Effector memory CD8-positive, alpha-beta T cell (primary cell): ENCODE measurements around the gene LRPPRC.
"Not testable (repeated sequence)": the region's sequence is repeated elsewhere in the genome, so short reads cannot be mapped to it uniquely, and the experiment has no call there.

Source experiments
- ATAC-seq: fragments of 150-1000 bp; cut with Tn5 transposase; replicated peaks from 2 replicates; pipeline ENCODE4 v1.10.0; 2021; ENCODE audit warnings: mild to moderate bottlenecking, moderate library complexity
- DNase-seq, 3 experiments: peaks; one replicate each; pipeline ENCODE4 v3.0.0; 2021
- H3K27ac Mint-ChIP-seq, 2 donors: one replicate each; pipeline ENCODE4 v1.8.0; 2022; ENCODE audit warnings: mild to moderate bottlenecking in 2 of 2, mixed read lengths in 2 of 2, moderate library complexity in 2 of 2
- H3K27me3 Mint-ChIP-seq, 2 donors: one replicate each; pipeline ENCODE4 v1.8.0; 2022; ENCODE audit warnings: mixed read lengths in 2 of 2
- H3K36me3 Mint-ChIP-seq: one replicate; pipeline ENCODE4 v1.8.0; 2022; ENCODE audit warnings: mild to moderate bottlenecking, moderate library complexity, mixed read lengths; ENCODE audit not compliant: insufficient read depth
- H3K4me1 Mint-ChIP-seq, 2 donors: one replicate each; pipeline ENCODE4 v1.8.0; 2022; ENCODE audit warnings: low read depth in 2 of 2, mixed read lengths in 2 of 2
- H3K4me3 Mint-ChIP-seq, 2 donors: one replicate each; pipeline ENCODE4 v1.8.0; 2022; ENCODE audit warnings: mild to moderate bottlenecking in 2 of 2, mixed read lengths in 2 of 2, moderate library complexity in 2 of 2
- H3K9me3 Mint-ChIP-seq, 2 donors: one replicate each; pipeline ENCODE4 v1.8.0; 2022; ENCODE audit warnings: mixed read lengths in 2 of 2
- total RNA-seq, 9 experiments: gene quantifications; one replicate each; lab custom pipeline; 2026; lab: John Stamatoyannopoulos, UW

The LRPPRC gene
- 141 to 588 (median 210) reads per million in 9 experiments for total RNA-seq

DNA sequence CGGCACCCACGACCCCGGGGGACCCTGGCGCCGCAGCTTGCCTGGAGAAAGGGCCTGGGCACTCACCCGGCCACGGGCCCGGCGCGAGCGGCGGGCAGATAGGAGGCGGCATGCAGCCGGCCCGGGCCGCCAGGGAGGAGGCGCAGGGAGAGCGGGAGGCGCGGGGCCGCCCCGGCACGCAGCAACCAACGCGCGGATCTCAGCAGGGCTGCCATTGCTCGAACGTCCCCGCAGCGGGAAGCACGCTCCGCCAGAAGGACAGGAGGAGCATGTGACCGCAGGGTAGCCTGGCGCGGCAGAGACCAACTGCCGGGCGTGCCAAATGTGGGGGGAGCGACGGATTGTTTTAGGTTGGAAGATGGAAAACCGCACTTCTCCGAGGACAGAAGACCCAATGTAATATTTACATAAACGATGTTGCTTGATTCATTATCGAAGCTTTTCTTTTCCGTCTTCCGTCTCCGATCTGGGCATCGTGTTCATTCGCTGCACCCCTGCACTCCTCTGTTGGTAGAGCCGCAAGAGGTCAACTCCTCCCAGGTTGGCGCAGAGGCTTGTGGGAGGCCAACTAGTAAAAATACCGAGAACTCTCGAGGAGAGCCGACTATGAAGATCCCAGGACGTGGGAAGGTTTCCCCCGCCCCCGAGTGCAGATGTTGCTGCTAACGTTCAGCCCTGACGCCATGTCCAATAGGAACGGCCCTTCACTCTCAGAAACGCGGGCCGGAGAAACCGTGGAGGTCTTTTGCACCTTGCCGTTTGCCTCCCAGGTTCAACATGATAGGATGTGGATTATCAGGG lies at the start of gene LRPPRC:
TSS of gene LRPPRC (minus strand) at position 257 of the 801 bp plus-strand sequence. CDS start at position 215, 42 bp downstream.
- Mint-ChIP-seq H3K36me3 (peaks cover 12% of the 10 kb centered on the region), H3K9me3 (no peaks in the 10 kb centered on the region), H3K4me1 (peaks cover 37 to 38% of the 10 kb centered on the region in 2 donors), H3K4me3 (peak within 1 kb of the TSS; percentile 76 to 92), H3K27me3 (no peaks in the 10 kb centered on the region), H3K27ac (peak within 1 kb of the TSS; percentile 87 to 99)
- peak; percentile 93 for ATAC-seq
- DNase-seq, result peak; percentile 82 to 87 (median 86)

DNA sequence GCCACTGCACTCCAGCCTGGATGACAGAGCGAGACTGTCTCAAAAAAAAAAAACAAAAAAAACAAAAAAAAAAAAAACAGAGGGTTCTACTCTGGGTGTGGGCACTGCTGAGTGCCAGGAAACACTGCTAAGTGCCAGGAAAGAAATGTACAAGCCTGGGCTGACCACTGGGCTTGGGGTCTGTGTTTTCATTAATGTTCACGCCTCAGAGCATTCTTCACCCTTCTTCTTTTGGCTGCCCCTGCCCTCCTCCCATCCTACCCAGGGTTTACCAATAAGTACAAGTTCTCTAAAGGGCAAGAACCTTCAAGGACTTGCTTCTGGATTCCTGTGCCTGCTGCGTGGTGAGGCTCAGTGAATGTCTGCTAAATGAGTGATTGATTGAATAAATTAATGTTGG lies 49.3 kb upstream of the LRPPRC start:
- no peaks in the 10 kb centered on the region for H3K36me3 Mint-ChIP-seq
- H3K4me3 Mint-ChIP-seq, result no peak overlapping the region
- H3K27me3 Mint-ChIP-seq, result peaks cover 7 to 19% of the 10 kb centered on the region in 2 donors
- DNase-seq (no peak), ATAC-seq (no peak)
- H3K4me1 Mint-ChIP-seq, result no peaks in the 10 kb centered on the region
- no peak overlapping the region for H3K27ac Mint-ChIP-seq
- H3K9me3 Mint-ChIP-seq, result no peaks in the 10 kb centered on the region

DNA sequence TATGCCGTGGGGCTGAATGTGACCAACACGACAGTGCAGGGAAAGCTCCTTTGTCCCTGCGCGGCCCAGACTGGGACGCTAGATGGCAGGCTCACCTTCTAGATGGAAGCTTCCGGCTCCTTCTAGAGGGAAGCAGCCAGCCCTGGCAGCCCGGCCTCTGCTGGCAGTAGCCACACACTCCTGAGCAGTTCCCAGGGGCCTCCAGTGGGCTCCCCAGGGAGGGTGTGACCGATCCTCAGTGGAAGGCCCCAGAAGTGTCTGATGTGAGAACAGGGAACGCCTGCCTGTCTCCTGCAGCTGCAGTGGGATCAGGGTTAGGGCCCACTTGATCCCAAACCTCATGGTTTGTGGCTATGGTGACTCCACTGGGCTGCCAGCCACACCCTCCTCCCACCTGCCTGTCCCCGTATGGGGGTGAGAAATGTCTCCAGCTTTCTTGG lies 48.5 kb upstream of the LRPPRC start:
- H3K27ac Mint-ChIP-seq, result no peak overlapping the region

DNA sequence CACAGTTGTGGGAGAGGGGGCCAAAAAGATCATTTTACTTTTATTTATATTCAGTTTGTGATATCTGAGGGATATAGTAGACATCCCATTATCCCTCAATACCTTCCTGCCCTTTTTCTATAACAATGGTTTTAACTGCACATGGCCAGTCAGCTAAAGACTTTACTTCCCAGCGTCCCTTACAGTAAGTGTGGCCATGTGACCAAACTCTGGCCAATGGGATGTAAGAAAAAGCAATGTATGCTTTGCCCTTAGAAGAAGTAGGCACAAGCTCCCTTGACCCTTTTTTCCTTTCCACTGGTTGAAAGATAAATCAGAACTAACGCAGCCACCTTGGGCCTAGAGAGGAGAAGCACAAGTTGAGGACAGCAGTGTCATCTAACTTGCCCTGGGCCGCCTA lies 44.6 kb upstream of the LRPPRC start:
- H3K36me3 Mint-ChIP-seq, result no peaks in the 10 kb centered on the region
- ATAC-seq, result no peak
- H3K27me3 Mint-ChIP-seq, result no peaks in the 10 kb centered on the region
- DNase-seq, result no peak
- no peak overlapping the region for H3K4me3 Mint-ChIP-seq
- H3K9me3 Mint-ChIP-seq, result no peaks in the 10 kb centered on the region
- H3K27ac Mint-ChIP-seq, result no peak overlapping the region
- no peaks in the 10 kb centered on the region for H3K4me1 Mint-ChIP-seq

More for the DNA sequence above, 48.5 kb upstream of the LRPPRC start:
- Mint-ChIP-seq H3K4me3 (no peak overlapping the region), H3K36me3 (no peaks in the 10 kb centered on the region), H3K4me1 (no peaks in the 10 kb centered on the region), H3K27me3 (peaks cover 7 to 19% of the 10 kb centered on the region in 2 donors), H3K9me3 (no peaks in the 10 kb centered on the region)
- ATAC-seq (peak; percentile 100), DNase-seq (peak; percentile 58 to 74 (median 63))

DNA sequence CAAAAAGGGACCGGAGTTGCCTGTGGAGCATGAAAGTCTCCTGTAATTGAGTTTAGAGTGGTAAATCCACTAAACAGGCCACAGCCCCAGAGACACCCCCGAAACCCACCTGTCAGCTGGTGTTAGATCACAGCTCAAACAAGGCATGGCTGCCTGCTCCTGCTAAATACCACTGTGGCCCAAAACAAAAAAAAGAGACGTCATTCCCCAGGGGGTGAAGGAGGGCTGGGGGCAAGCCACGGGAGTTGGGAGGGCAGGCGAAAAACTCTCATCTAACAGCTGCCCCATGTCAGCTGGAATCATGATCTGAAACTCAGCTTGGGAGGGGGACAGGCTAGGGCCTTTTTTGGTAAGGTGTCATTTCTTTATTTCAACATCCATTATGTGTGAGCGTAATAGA lies 42.5 kb upstream of the LRPPRC start:
- ATAC-seq, result no peak
- no peaks in the 10 kb centered on the region for H3K4me1 Mint-ChIP-seq
- DNase-seq, result no peak
- no peaks in the 10 kb centered on the region for H3K36me3 Mint-ChIP-seq
- no peak overlapping the region for H3K4me3 Mint-ChIP-seq
- no peak overlapping the region for H3K27ac Mint-ChIP-seq
- no peaks in the 10 kb centered on the region for H3K27me3 Mint-ChIP-seq
- no peaks in the 10 kb centered on the region for H3K9me3 Mint-ChIP-seq

DNA sequence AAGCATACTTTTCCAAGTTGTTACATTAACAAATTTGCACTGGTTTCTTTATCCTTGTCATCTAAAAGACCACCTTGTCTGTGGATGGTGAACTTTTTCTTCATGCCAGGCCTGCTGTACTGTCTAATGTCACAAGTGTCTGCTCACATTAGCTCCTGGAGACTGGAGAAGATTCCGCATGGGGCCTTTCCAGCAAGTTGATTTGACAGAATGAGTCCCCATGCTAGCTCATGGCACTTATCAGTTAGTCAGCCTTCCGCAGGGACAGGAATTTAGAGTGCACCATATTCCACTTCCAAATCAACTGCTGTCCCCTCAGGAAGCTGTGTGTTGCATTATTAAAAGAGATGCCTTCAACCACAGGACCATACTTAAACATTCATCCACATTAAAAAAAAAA lies 41.4 kb upstream of the LRPPRC start:
- Mint-ChIP-seq H3K4me1 (no peaks in the 10 kb centered on the region), H3K27me3 (peaks cover 0 to 10% of the 10 kb centered on the region in 2 donors), H3K4me3 (no peak overlapping the region), H3K27ac (no peak overlapping the region), H3K36me3 (no peaks in the 10 kb centered on the region), H3K9me3 (no peaks in the 10 kb centered on the region)
- no peak for DNase-seq
- ATAC-seq, result no peak

DNA sequence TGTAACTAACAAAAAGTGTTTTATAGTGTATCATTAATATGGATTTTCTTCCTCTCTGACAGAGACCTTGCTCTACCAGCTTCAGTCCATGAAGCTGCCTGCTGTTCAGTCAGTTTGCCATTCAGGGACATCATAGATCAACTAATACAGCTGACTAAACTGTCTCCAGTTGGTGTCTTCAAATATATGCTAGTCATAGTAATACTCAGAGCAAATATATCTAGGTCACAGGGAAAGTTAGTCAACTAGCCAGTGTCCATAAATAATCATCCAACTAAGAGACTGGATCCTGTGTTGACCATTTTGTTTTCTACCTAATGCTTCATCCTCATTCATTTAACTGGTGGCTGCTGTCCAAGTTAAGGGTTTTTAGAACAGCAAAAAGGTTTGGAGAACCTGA lies 38.2 kb upstream of the LRPPRC start:
- Mint-ChIP-seq H3K4me1 (no peaks in the 10 kb centered on the region), H3K9me3 (no peaks in the 10 kb centered on the region), H3K27ac (no peak overlapping the region), H3K27me3 (peaks cover 15 to 31% of the 10 kb centered on the region in 2 donors), H3K4me3 (no peak overlapping the region), H3K36me3 (no peaks in the 10 kb centered on the region)
- no peak for DNase-seq
- ATAC-seq, result no peak

DNA sequence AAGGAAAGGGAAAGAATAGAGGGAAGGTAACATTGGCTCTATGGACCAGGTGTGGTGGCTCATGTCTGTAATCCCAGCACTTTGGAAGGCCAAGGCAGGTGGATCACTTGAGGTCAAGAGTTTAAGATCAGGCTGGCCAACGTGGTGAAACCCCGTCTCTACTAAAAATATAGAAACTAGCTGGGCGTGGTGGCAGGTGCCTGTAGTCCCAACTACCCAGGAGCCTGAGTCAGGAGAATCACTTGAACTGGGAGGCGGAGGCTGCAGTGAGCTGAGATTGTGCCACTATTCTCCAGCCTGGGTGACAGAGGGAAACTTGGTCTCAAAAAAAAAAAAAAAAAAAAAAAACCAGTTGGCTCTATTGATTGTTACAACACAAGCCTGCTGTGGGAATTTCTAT lies 31.3 kb upstream of the LRPPRC start:
- not testable (repeated sequence) for H3K36me3 Mint-ChIP-seq, H3K4me1 Mint-ChIP-seq, ATAC-seq, DNase-seq, H3K27ac Mint-ChIP-seq, H3K9me3 Mint-ChIP-seq, H3K4me3 Mint-ChIP-seq
- peaks cover 19 to 28% of the 10 kb centered on the region in 2 donors for H3K27me3 Mint-ChIP-seq

DNA sequence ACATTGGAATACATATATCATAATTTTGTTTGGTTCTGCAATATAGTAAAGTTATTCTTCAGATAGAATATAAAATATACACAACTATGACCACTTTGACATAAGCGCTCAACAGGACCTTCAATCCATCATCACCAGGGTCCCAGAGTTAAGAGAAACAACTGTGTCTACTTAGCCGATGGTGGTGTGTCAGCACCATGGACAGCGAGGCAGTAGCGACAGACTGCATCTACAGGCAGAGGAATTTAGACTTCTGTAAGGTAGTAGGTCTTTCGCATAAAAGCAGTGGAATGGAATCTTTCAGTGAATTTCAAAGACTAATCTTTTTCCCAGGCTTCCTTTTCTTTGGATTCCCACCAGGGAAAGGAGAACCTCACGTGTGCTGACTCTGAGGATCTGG lies 20.5 kb upstream of the LRPPRC start:
- peaks cover 31 to 32% of the 10 kb centered on the region in 2 donors for H3K27me3 Mint-ChIP-seq
- H3K4me1 Mint-ChIP-seq, result peaks cover 0 to 2% of the 10 kb centered on the region in 2 donors
- peaks cover 0 to 6% of the 10 kb centered on the region in 2 donors for H3K9me3 Mint-ChIP-seq
- H3K36me3 Mint-ChIP-seq, result no peaks in the 10 kb centered on the region
- ATAC-seq (no peak), DNase-seq (peak in 2 of 3 experiments; percentile 18 to 21)
- no peak overlapping the region for H3K27ac Mint-ChIP-seq
- no peak overlapping the region for H3K4me3 Mint-ChIP-seq

DNA sequence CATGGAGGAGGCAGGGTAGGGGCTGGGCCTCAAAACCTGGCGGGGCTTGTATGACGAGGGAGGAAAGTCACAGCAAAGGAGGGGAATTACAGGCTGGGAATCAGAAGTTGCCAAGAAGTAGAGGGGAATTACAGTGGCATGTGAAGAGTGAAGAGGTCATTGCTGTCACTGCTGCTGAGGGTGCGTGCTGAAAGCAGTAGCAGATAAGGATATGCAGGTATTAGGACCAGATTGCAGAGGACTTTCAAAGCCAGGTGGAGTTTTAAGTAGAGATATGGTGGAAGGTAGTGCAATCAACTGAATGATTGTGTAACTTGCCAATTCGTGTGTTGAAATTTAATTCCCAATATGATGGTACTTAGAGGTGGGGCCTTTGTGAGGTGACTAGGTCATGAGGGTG lies 19.4 kb upstream of the LRPPRC start:
- Mint-ChIP-seq H3K27ac (no peak overlapping the region), H3K9me3 (peaks cover 0 to 6% of the 10 kb centered on the region in 2 donors), H3K4me3 (no peak overlapping the region), H3K36me3 (no peaks in the 10 kb centered on the region), H3K27me3 (peaks cover 36 to 39% of the 10 kb centered on the region in 2 donors), H3K4me1 (peaks cover 0 to 2% of the 10 kb centered on the region in 2 donors)
- ATAC-seq, result no peak
- DNase-seq, result no peak

DNA sequence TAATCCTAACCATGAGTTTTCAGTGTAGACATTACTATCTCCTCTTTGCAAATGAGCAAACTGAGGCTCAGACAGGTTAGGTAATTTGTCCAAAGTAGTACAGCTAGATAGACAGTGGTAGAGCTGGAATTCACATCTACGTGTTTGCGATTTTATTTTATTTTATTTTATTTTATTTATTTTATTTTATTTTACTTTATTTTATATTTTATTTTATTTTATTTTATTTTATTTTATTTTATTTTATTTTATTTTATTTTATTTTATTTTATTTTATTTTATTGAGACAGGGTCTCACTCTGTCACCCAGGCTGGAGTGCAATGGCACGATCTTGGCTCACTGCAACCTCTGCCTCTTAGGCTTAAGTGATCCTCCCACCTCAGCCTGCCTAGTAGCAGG lies 17.4 kb upstream of the LRPPRC start:
- not testable (repeated sequence) for H3K4me3 Mint-ChIP-seq, H3K4me1 Mint-ChIP-seq, H3K9me3 Mint-ChIP-seq, H3K27ac Mint-ChIP-seq, ATAC-seq, H3K36me3 Mint-ChIP-seq, DNase-seq
- H3K27me3 Mint-ChIP-seq, result peaks cover 36 to 47% of the 10 kb centered on the region in 2 donors

DNA sequence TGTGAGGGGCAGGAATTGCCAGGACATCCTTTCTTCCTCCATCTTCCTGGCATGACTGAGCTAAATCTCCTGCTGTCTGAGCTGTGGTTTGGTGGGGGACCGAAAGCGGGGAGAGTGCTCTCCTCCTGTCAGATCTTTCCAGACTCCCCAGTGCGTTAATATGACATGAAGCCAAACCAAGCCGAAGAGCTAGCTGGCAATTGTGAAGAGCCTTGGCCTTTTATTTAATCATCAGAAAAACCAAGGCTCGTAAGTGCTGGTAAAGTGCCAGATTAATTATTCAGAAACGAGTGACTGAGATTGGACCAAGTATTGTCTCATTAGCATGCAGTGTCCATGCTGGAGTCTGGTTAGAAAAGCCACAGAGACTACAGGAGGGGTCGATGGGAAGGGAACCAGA lies 14.5 kb upstream of the LRPPRC start:
- peaks cover 5 to 6% of the 10 kb centered on the region in 2 donors for H3K4me1 Mint-ChIP-seq
- ATAC-seq, result no peak

DNA sequence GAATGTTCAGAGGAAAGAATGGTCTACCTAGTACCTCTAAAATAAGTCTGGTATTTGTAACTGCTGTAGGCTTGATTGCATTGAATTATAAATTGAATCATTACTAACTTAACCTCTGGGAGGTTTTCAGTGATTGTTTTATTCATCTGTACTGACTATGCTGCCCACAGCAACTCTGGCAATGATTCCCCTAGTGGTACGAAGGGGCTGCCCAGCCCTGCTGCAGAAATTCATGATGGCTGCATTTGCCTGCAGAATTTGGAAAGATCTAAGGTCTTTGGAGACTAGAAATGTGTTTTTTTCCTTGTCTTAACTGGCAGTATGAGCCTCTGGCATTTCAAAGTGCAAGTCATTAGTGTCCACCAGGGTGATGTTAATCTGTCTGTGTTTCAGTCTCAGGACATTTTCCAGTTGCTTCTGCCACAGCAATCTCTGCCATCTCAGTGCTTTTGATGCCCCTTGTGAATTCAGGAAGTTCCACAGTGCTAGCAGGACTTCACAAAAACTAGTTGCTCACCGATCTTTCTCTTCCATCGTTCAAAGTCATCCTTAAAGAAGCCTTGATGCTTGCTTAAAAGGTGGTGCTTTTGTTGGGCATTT lies 13.4 kb upstream of the LRPPRC start:
- H3K4me3 Mint-ChIP-seq, result no peak overlapping the region
- ATAC-seq, result no peak
- peaks cover 7 to 11% of the 10 kb centered on the region in 2 donors for H3K4me1 Mint-ChIP-seq
- no peak for DNase-seq
- H3K36me3 Mint-ChIP-seq, result peaks cover 3% of the 10 kb centered on the region
- no peak overlapping the region for H3K27ac Mint-ChIP-seq
- H3K9me3 Mint-ChIP-seq, result no peaks in the 10 kb centered on the region
- peaks cover 24 to 34% of the 10 kb centered on the region in 2 donors for H3K27me3 Mint-ChIP-seq

More for the DNA sequence above, 14.5 kb upstream of the LRPPRC start:
- Mint-ChIP-seq H3K4me3 (no peak overlapping the region), H3K9me3 (peaks cover 0 to 5% of the 10 kb centered on the region in 2 donors), H3K27me3 (peaks cover 32 to 44% of the 10 kb centered on the region in 2 donors), H3K36me3 (peaks cover 3% of the 10 kb centered on the region), H3K27ac (no peak overlapping the region)
- no peak for DNase-seq

DNA sequence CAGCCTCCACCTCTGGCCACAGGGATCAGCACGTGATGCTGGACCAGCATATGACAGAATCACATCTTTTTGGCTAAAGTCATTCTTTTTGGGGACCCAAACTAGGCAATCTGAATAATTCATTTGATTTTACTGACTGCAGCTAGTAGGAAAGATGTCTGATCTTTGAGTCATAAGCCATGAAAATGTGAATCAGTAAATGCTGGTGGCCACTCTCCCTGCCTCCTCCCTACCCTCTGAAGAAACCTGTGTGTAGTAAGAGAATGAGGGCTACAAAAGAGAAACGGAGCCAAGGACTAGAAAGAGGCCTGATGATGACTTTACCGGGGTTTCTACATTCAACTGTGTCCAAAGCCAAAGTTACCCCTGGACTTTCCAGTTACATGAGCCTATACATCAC lies 10.1 kb upstream of the LRPPRC start:
- Mint-ChIP-seq H3K4me3 (peak overlapping the region in 1 of 2 donors; percentile 23), H3K4me1 (peaks cover 5 to 11% of the 10 kb centered on the region in 2 donors), H3K36me3 (peaks cover 3% of the 10 kb centered on the region), H3K9me3 (no peaks in the 10 kb centered on the region), H3K27me3 (peaks cover 0 to 21% of the 10 kb centered on the region in 2 donors), H3K27ac (peak overlapping the region in 1 of 2 donors; percentile 55)
- DNase-seq (no peak), ATAC-seq (no peak)
